Measurements from ENCODE around the gene NHLRC2.

NHLRC2 gene

GRCh38 chr10:113858541-113858940 lies 4.1 kb downstream of the NHLRC2 start:
- Histone ChIP-seq H3K4me3 (ENCODE audit: low read depth, low read length) (no peak overlapping the region), H3K4me1 (peaks cover 6% of the 10 kb centered on the region), H2AFZ (no peak overlapping the region), H3K36me3 (ENCODE audit: control insufficient read depth, insufficient read depth, low read length) (no peaks in the 10 kb centered on the region), H3K27ac (no peak overlapping the region), H3K79me2 (peaks cover 12% of the 10 kb centered on the region), H3K27me3 (ENCODE audit: control insufficient read depth, insufficient read depth, low read length) (no peaks in the 10 kb centered on the region), H3K4me2 (ENCODE audit: low read length) (no peak overlapping the region), H3K9me3 (ENCODE audit: control insufficient read depth, low read length) (no peaks in the 10 kb centered on the region), H3K9ac (no peak overlapping the region)
- no peak for TF ChIP-seq CTCF (IDR thresholded peaks at IDR 0.05)

GRCh38 chr10:113859261-113859660 lies 4.8 kb downstream of the NHLRC2 start:
- no peak overlapping the region for H2AFZ ChIP-seq
- no peaks in the 10 kb centered on the region for H3K36me3 ChIP-seq (ENCODE audit: control insufficient read depth, insufficient read depth, low read length)
- H3K27ac ChIP-seq: no peak overlapping the region
- TF ChIP-seq CTCF (IDR thresholded peaks at IDR 0.05): no peak
- no peak overlapping the region for H3K4me3 ChIP-seq (ENCODE audit: low read depth, low read length)
- no peaks in the 10 kb centered on the region for H3K27me3 ChIP-seq (ENCODE audit: control insufficient read depth, insufficient read depth, low read length)
- H3K79me2 ChIP-seq: peaks cover 11% of the 10 kb centered on the region
- no peak overlapping the region for H3K9ac ChIP-seq
- no peak overlapping the region for H3K4me2 ChIP-seq (ENCODE audit: low read length)
- no peaks in the 10 kb centered on the region for H3K9me3 ChIP-seq (ENCODE audit: control insufficient read depth, low read length)
- peaks cover 5% of the 10 kb centered on the region for H3K4me1 ChIP-seq

GRCh38 chr10:113865901-113866300 lies 11.4 kb downstream of the NHLRC2 start:
- Histone ChIP-seq H3K9me3 (ENCODE audit: control insufficient read depth, low read length) (no peaks in the 10 kb centered on the region), H3K4me2 (ENCODE audit: low read length) (no peak overlapping the region), H3K79me2 (peaks cover 2% of the 10 kb centered on the region), H3K4me1 (no peaks in the 10 kb centered on the region), H2AFZ (no peak overlapping the region), H3K4me3 (ENCODE audit: low read depth, low read length) (no peak overlapping the region), H3K36me3 (ENCODE audit: control insufficient read depth, insufficient read depth, low read length) (no peaks in the 10 kb centered on the region), H3K27me3 (ENCODE audit: control insufficient read depth, insufficient read depth, low read length) (no peaks in the 10 kb centered on the region), H3K27ac (no peak overlapping the region), H3K9ac (no peak overlapping the region)
- no peak for TF ChIP-seq CTCF (IDR thresholded peaks at IDR 0.05)

GRCh38 chr10:113866551-113867394 lies 12.3 kb downstream of the NHLRC2 start:
- Histone ChIP-seq H3K4me1 (no peaks in the 10 kb centered on the region), H3K9ac (no peak overlapping the region), H3K4me2 (ENCODE audit: low read length) (no peak overlapping the region), H3K27ac (no peak overlapping the region), H3K27me3 (ENCODE audit: control insufficient read depth, insufficient read depth, low read length) (no peaks in the 10 kb centered on the region), H2AFZ (no peak overlapping the region), H3K36me3 (ENCODE audit: control insufficient read depth, insufficient read depth, low read length) (no peaks in the 10 kb centered on the region), H3K4me3 (ENCODE audit: low read depth, low read length) (no peak overlapping the region), H3K79me2 (peaks cover 2% of the 10 kb centered on the region), H3K9me3 (ENCODE audit: control insufficient read depth, low read length) (no peaks in the 10 kb centered on the region)
- no peak for TF ChIP-seq CTCF (IDR thresholded peaks at IDR 0.05)

- Histone ChIP-seq H3K9ac (no peak overlapping the region), H3K4me2 (ENCODE audit: low read length) (no peak overlapping the region), H3K27ac (no peak overlapping the region), H3K79me2 (peaks cover 2% of the 10 kb centered on the region), H2AFZ (no peak overlapping the region), H3K9me3 (ENCODE audit: control insufficient read depth, low read length) (no peaks in the 10 kb centered on the region), H3K4me1 (no peaks in the 10 kb centered on the region), H3K27me3 (ENCODE audit: control insufficient read depth, insufficient read depth, low read length) (no peaks in the 10 kb centered on the region), H3K36me3 (ENCODE audit: control insufficient read depth, insufficient read depth, low read length) (no peaks in the 10 kb centered on the region), H3K4me3 (ENCODE audit: low read depth, low read length) (no peak overlapping the region)
- no peak for TF ChIP-seq CTCF (IDR thresholded peaks at IDR 0.05)
These were observed 13.4 kb downstream of the NHLRC2 start for GRCh38 chr10:113867904-113868303.
